H1 (cell line): ENCODE data around the gene CEBPE. TPM values are rescaled to one million over a fixed set of nuclear protein-coding genes. Genes with fewer than 3 reads are reported as not detected.

Experiments
- CTCF ChIA-PET: fragments of 300-600 bp; sonication (Branson Sonifier 250); formaldehyde crosslinking; loops from one replicate; lab custom pipeline; 2021; ENCODE audit not compliant: partially characterized antibody; lab: Charles Lee
- POLR2A ChIA-PET: fragments of 300-600 bp; sonication (Branson Sonifier 250); formaldehyde crosslinking; loops from one replicate; lab custom pipeline; 2021; ENCODE audit warnings: inconsistent platforms; ENCODE audit not compliant: partially characterized antibody; lab: Charles Lee
- DNase-seq, 2 experiments: peaks; one replicate each; pipeline versions ENCODE4 v3.0.0 to v3.0.0-alpha.2; 2010 to 2022; ENCODE audit warnings: low spot score in 2 of 2, low read depth in 1 of 2, mixed read lengths in 1 of 2
- FAIRE-seq: peaks from 2 replicates; lab custom pipeline; 2011; peaks lifted over from hg19 to GRCh38; lab: Jason Lieb, UNC
- H2AFZ ChIP-seq: 2 replicates; pipeline ENCODE4 v1.8.1; 2012; ENCODE audit warnings: low read length, inconsistent platforms
- H2AK5ac ChIP-seq: 2 replicates; pipeline ENCODE4 v1.6.1; 2013; ENCODE audit warnings: low read depth, low read length
- H2BK120ac ChIP-seq: replicated peaks from 2 replicates; pipeline ENCODE3; 2013; ENCODE audit warnings: low read depth, low read length, inconsistent platforms
- H2BK12ac ChIP-seq: 2 replicates; pipeline ENCODE4 v1.6.1; 2013; ENCODE audit warnings: low read depth, low read length
- H2BK15ac ChIP-seq: 2 replicates; pipeline ENCODE4 v1.6.1; 2013; ENCODE audit warnings: low read length
- H2BK20ac ChIP-seq: 2 replicates; pipeline ENCODE4 v1.6.1; 2013; ENCODE audit warnings: low read length
- H2BK5ac ChIP-seq: 2 replicates; pipeline ENCODE4 v1.6.1; 2013; ENCODE audit warnings: low read depth, low read length
- H3K14ac ChIP-seq: 2 replicates; pipeline ENCODE4 v1.6.1; 2013; ENCODE audit warnings: inconsistent platforms; ENCODE audit not compliant: insufficient read length
- H3K18ac ChIP-seq: 2 replicates; pipeline ENCODE4 v1.6.1; 2013; ENCODE audit warnings: low read length; ENCODE audit errors: extremely low read depth
- H3K23ac ChIP-seq: 2 replicates; pipeline ENCODE4 v1.6.1; 2013; ENCODE audit warnings: inconsistent platforms; ENCODE audit not compliant: insufficient read length
- H3K23me2 ChIP-seq: 2 replicates; pipeline ENCODE4 v1.6.1; 2013; ENCODE audit warnings: low read depth, low read length
- H3K27ac ChIP-seq: 2 replicates; pipeline ENCODE4 v1.6.1; 2011; ENCODE audit warnings: low read depth, low read length, inconsistent platforms
- H3K27me3 ChIP-seq, 4 experiments: replicated peaks in 1 of 4; 1 replicate in 1 of 4; 2 replicates in 3 of 4; pipeline versions ENCODE4 v1.6.1 to v1.8.1; 2011 to 2013; ENCODE audit warnings: low read length in 3 of 4, mild to moderate bottlenecking in 3 of 4, inconsistent platforms in 2 of 4, mixed read lengths in 2 of 4, moderate library complexity in 1 of 4; ENCODE audit not compliant: control insufficient read depth in 3 of 4, insufficient read depth in 3 of 4; ENCODE audit errors: extremely low read depth in 1 of 4
- H3K36me3 ChIP-seq, 4 experiments: 2 replicates each; pipeline versions ENCODE4 v1.6.1 to v1.8.1; 2011 to 2013; ENCODE audit warnings: mild to moderate bottlenecking in 4 of 4, low read length in 3 of 4, moderate library complexity in 2 of 4, control low read depth in 1 of 4, inconsistent platforms in 1 of 4; ENCODE audit not compliant: insufficient read depth in 4 of 4, control insufficient read depth in 2 of 4
- H3K4ac ChIP-seq: replicated peaks from 2 replicates; pipeline ENCODE3; 2013; ENCODE audit warnings: low read length, low read depth, mixed read lengths, inconsistent platforms; ENCODE audit not compliant: insufficient read length
- H3K4me1 ChIP-seq, 4 experiments: replicated peaks in 1 of 4; 1 replicate in 1 of 4; 2 replicates in 3 of 4; pipeline versions ENCODE4 v1.6.1 to v1.8.1; 2011 to 2013; ENCODE audit warnings: low read length in 3 of 4, inconsistent platforms in 2 of 4, mixed read lengths in 1 of 4; ENCODE audit not compliant: insufficient read depth in 4 of 4, control insufficient read depth in 3 of 4
- H3K4me2 ChIP-seq, 2 experiments: 2 replicates each; pipeline versions ENCODE4 v1.6.1 to v1.8.1; 2011 to 2013; ENCODE audit warnings: low read depth in 2 of 2, low read length in 2 of 2, control low read depth in 1 of 2, inconsistent platforms in 1 of 2, mild to moderate bottlenecking in 1 of 2; ENCODE audit not compliant: insufficient read depth in 1 of 2
- H3K4me3 ChIP-seq, 4 experiments: fragments of 200-600, 300-600 bp in 1 of 4; sonication (generic), shearing (Covaris generic), sonication (Bioruptor Twin) in 1 of 4; 2 replicates each; pipeline versions ENCODE4 v1.5.1 to v1.8.1; 2011 to 2016; ENCODE audit warnings: low read length in 4 of 4, low read depth in 3 of 4, control low read depth in 2 of 4, inconsistent platforms in 2 of 4, mild to moderate bottlenecking in 2 of 4, mixed read lengths in 1 of 4, moderate library complexity in 1 of 4; ENCODE audit not compliant: insufficient read depth in 2 of 4; ENCODE audit errors: extremely low read depth in 1 of 4
- H3K56ac ChIP-seq: replicated peaks from 2 replicates; pipeline ENCODE3; 2013; ENCODE audit warnings: low read depth, mild to moderate bottlenecking, mixed read lengths, low read length, inconsistent platforms; ENCODE audit not compliant: insufficient read length
- H3K79me1 ChIP-seq: 2 replicates; pipeline ENCODE4 v1.6.1; 2013; ENCODE audit warnings: low read depth, low read length, control low read depth
- H3K79me2 ChIP-seq, 2 experiments: 2 replicates each; pipeline versions ENCODE4 v1.6.1 to v1.8.1; 2012 to 2013; ENCODE audit warnings: low read length in 2 of 2, mild to moderate bottlenecking in 2 of 2, inconsistent platforms in 1 of 2; ENCODE audit not compliant: insufficient read depth in 2 of 2, control insufficient read depth in 1 of 2
- H3K9ac ChIP-seq, 4 experiments: replicated peaks in 1 of 4; 1 replicate in 1 of 4; 2 replicates in 3 of 4; pipeline versions ENCODE4 v1.6.1 to v1.8.1; 2011 to 2013; ENCODE audit warnings: low read depth in 3 of 4, low read length in 3 of 4, control low read depth in 2 of 4, mild to moderate bottlenecking in 2 of 4, moderate library complexity in 2 of 4, inconsistent platforms in 1 of 4; ENCODE audit errors: extremely low read depth in 1 of 4
- H3K9me3 ChIP-seq, 2 experiments: 2 replicates each; pipeline versions ENCODE4 v1.6.1 to v1.8.1; 2012 to 2013; ENCODE audit warnings: mild to moderate bottlenecking in 2 of 2, moderate library complexity in 2 of 2, control low read depth in 1 of 2, inconsistent platforms in 1 of 2, low read depth in 1 of 2, low read length in 1 of 2, mixed read lengths in 1 of 2; ENCODE audit not compliant: insufficient read depth in 2 of 2
- H4K20me1 ChIP-seq, 2 experiments: replicated peaks in 1 of 2; 2 replicates each; pipeline versions ENCODE3 to v1.8.1; 2011 to 2013; ENCODE audit warnings: inconsistent platforms in 2 of 2, low read length in 2 of 2, mild to moderate bottlenecking in 1 of 2; ENCODE audit not compliant: insufficient read depth in 2 of 2, control insufficient read depth in 1 of 2
- H4K5ac ChIP-seq: 2 replicates; pipeline ENCODE4 v1.6.1; 2013; ENCODE audit warnings: low read length, low read depth, mixed read lengths, inconsistent platforms; ENCODE audit not compliant: insufficient read length
- H4K8ac ChIP-seq: 2 replicates; pipeline ENCODE4 v1.8.0; 2013; ENCODE audit warnings: mild to moderate bottlenecking, moderate library complexity, low read length, inconsistent platforms; ENCODE audit not compliant: insufficient read depth; ENCODE audit errors: extremely low read depth
- H4K91ac ChIP-seq: replicated peaks from 2 replicates; pipeline ENCODE3; 2013; ENCODE audit warnings: low read length, mixed read lengths, inconsistent platforms; ENCODE audit not compliant: insufficient read length
- BRCA1 ChIP-seq: IDR thresholded peaks from 2 replicates; pipeline ENCODE4 v1.6.1; 2012; ENCODE audit warnings: low read depth, low read length, improper control_type of control experiment
- CHD1 ChIP-seq: IDR thresholded peaks from 2 replicates; pipeline ENCODE4 v1.6.1; 2012; ENCODE audit warnings: low read depth, low read length, improper control_type of control experiment
- CREB1 ChIP-seq: IDR thresholded peaks from 2 replicates; pipeline ENCODE4 v1.6.1; 2012; ENCODE audit warnings: inconsistent platforms
- EP300 ChIP-seq, 2 experiments: IDR thresholded peaks; 1 replicate in 1 of 2; 2 replicates in 1 of 2; pipeline ENCODE4 v1.6.1; 2011 to 2012; ENCODE audit warnings: low read depth in 2 of 2, low read length in 2 of 2, mild to moderate bottlenecking in 2 of 2, borderline replicate concordance in 1 of 2, inconsistent platforms in 1 of 2, moderate library complexity in 1 of 2
- EZH2 ChIP-seq: fragments of 200-600 bp; sonication (generic); IDR thresholded peaks from 2 replicates; pipeline ENCODE4 v1.7.1; 2012; ENCODE audit warnings: low read depth, mild to moderate bottlenecking, moderate library complexity, low read length, inconsistent platforms; ENCODE audit not compliant: severe bottlenecking
- JUND ChIP-seq: IDR thresholded peaks from 2 replicates; pipeline ENCODE4 v1.6.1; 2011; ENCODE audit warnings: mild to moderate bottlenecking, improper control_type of control experiment, low read length
- KDM4A ChIP-seq: IDR thresholded peaks from one replicate; pipeline ENCODE4 v1.7.1; 2012; ENCODE audit warnings: low read depth, mild to moderate bottlenecking, moderate library complexity, low read length, inconsistent platforms; ENCODE audit not compliant: severe bottlenecking
- KDM5A ChIP-seq: fragments of 200-600 bp; IDR thresholded peaks from 2 replicates; pipeline ENCODE4 v1.7.1; 2012; ENCODE audit warnings: mild to moderate bottlenecking, low read length, inconsistent platforms, mixed read lengths
- NRF1 ChIP-seq: IDR thresholded peaks from 2 replicates; pipeline ENCODE4 v1.6.1; 2011; ENCODE audit warnings: mild to moderate bottlenecking, low read depth, low read length, improper control_type of control experiment
- SAP30 ChIP-seq: fragments of 300-600 bp; sonication (generic); IDR thresholded peaks from 2 replicates; pipeline ENCODE4 v1.7.1; 2012; ENCODE audit warnings: low read length, moderate library complexity, mild to moderate bottlenecking, inconsistent platforms; ENCODE audit not compliant: insufficient read depth, insufficient replicate concordance
- SP1 ChIP-seq: IDR thresholded peaks from 2 replicates; pipeline ENCODE4 v1.6.1; 2011; ENCODE audit warnings: low read depth, low read length
- SP4 ChIP-seq: IDR thresholded peaks from 2 replicates; pipeline ENCODE4 v1.6.1; 2012; ENCODE audit warnings: low read length, inconsistent platforms
- TAF1 ChIP-seq: IDR thresholded peaks from 2 replicates; pipeline ENCODE4 v1.6.1; 2011; ENCODE audit warnings: mild to moderate bottlenecking, low read depth, low read length
- WGBS, 2 experiments: shearing (Covaris generic) in 1 of 2; methylation state at CpG; one replicate each; pipeline versions ENCODE4 v1.1.6 to v1.1.7; 2013 to 2015; ENCODE audit warnings: low lambda C conversion rate in 2 of 2, mixed read lengths in 2 of 2, inconsistent platforms in 1 of 2, low coverage in 1 of 2, missing lambda C conversion rate in 1 of 2; ENCODE audit not compliant: insufficient replicate concordance in 2 of 2, insufficient coverage in 1 of 2, insufficient read length in 1 of 2; ENCODE audit errors: extremely low coverage in 1 of 2, missing lambda C conversion rate in 1 of 2; 5-methylcytosine and 5-hydroxymethylcytosine counted together
- polyA plus RNA-seq, 7 experiments: library from polyadenylated mRNA; depleted of rRNA in 3 of 7; stranded (reverse) in 5 of 7; unstranded in 2 of 7; fragments of >200 nt in 5 of 7; fragments of 200-250 nt in 2 of 7; gene quantifications; 1 replicate in 5 of 7; 2 replicates in 1 of 7; 4 replicates in 1 of 7; pipeline versions ENCODE4 v1.2.1 to v1.2.3, GENCODE V29; 2011 to 2013; ENCODE audit warnings: missing spikeins in 2 of 7, mixed read lengths in 2 of 7
- total RNA-seq: library from RNA; stranded (reverse); fragmentation: NEBNext Ultra II Directional; extraction: Animal tissue kit (Norgen Biotek cat#: 25700); gene quantifications from 2 replicates; pipeline ENCODE4 v1.2.1, GENCODE V29; 2021

Gene CEBPE
- total and polyA plus RNA-seq, 2 of the 8 experiments (the other 6 are each of a cell fraction or from before 2014, with no cell fraction given): 0.05 TPM; not detected in 1

DNA sequence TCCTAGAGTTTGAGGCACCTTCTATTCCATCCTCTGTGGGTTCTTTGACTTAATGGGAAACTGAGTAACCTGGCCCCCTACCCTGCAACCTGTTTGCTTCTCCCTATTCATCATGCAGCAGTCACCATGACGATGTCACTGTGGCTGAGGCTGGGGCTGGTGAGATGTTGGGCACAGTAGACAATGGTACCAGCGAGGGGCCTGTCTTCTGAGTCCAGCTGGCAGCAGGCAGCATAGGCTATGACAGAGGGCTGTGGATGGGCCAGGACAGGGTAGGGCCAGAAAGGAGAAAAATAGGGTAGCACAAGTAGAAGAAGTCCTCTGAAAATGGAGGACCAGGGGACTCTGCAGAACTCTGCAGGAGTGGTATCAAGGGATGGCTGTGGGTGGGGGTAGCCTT is 16.3 kb downstream of the CEBPE start:
- WGBS, 2 experiments: 97% methylated on average over 2 of the region's 2 CpGs; no CpG with 5 or more reads in 1 of the 2 experiments
- TF ChIP-seq CHD1: no peak
- no peak for TF ChIP-seq EZH2
- no peak for TF ChIP-seq TAF1
- no peak for TF ChIP-seq SP4
- no peak for TF ChIP-seq EP300 (IDR thresholded peaks at IDR 0.05; ENCODE audit: borderline replicate concordance in 1 of 2, low read depth in 2 of 2, low read length in 2 of 2)
- TF ChIP-seq KDM4A: no peak
- no peak for TF ChIP-seq BRCA1
- no peak for TF ChIP-seq SAP30
- TF ChIP-seq JUND: no peak
- TF ChIP-seq CREB1: no peak
- no peak for TF ChIP-seq SP1
- no peak for TF ChIP-seq NRF1
- no peak for TF ChIP-seq KDM5A
- TF ChIP-seq, all 59 proteins: peak for 0
- ChIA-PET POLR2A (interaction anchor here (0.6 to 1.6 kb wide), 4 partner anchors 8 to 46 kb away, joined by 3 to 5 read pairs (median 3); partner anchors contain the start of gene ACIN1), CTCF (interaction anchor here (0.7 to 4.4 kb wide), 3 partner anchors 10 to 109 kb away, joined by 5 to 33 read pairs (median 5); no protein-coding TSS in a partner anchor)
- no peak overlapping the region for H3K18ac ChIP-seq
- H3K36me3 ChIP-seq: peaks cover 5 to 13% (median 6%) of the 10 kb centered on the region in 4 experiments; a peak in 7 of 8 replicates
- DNase-seq (no peak), FAIRE-seq (no peak)
- no peak overlapping the region for H2BK20ac ChIP-seq
- no peak overlapping the region for H3K9ac ChIP-seq
- H2BK15ac ChIP-seq: 0 out of 2 replicates have a peak overlapping the region, but pooled peaks have one; percentile 24
- H4K8ac ChIP-seq: no peak overlapping the region
- no peaks in the 10 kb centered on the region for H3K23me2 ChIP-seq
- no peak overlapping the region for H3K23ac ChIP-seq
- H3K27ac ChIP-seq: no peak overlapping the region
- no peak overlapping the region for H3K4me2 ChIP-seq
- H2BK12ac ChIP-seq: no peak overlapping the region
- no peak overlapping the region for H2BK5ac ChIP-seq
- H2AK5ac ChIP-seq: no peak overlapping the region
- no peak overlapping the region for H2AFZ ChIP-seq
- H2BK120ac ChIP-seq: no peak overlapping the region
- H3K79me1 ChIP-seq: peaks cover 3% of the 10 kb centered on the region
- H3K27me3 ChIP-seq: no peaks in the 10 kb centered on the region; a peak in 2 of 7 replicates
- no peak overlapping the region for H3K14ac ChIP-seq
- no peaks in the 10 kb centered on the region for H3K9me3 ChIP-seq
- no peak overlapping the region for H4K5ac ChIP-seq
- H4K91ac ChIP-seq: no peak overlapping the region
- H3K4me1 ChIP-seq: peaks cover 6 to 15% (median 9%) of the 10 kb centered on the region in 4 experiments; a peak in 4 of 7 replicates
- H3K56ac ChIP-seq: no peak overlapping the region
- H3K4ac ChIP-seq: no peak overlapping the region
- H4K20me1 ChIP-seq: peaks cover 0 to 1% of the 10 kb centered on the region in 2 experiments
- no peak overlapping the region for H3K4me3 ChIP-seq
- peaks cover 3 to 9% of the 10 kb centered on the region in 2 experiments; a peak in 2 of 4 replicates for H3K79me2 ChIP-seq
